Measurements from ENCODE around the gene TRPV5.

TRPV5 gene

GRCh38 chr7:142913051-142913450 is 20.5 kb downstream of the TRPV5 start:
- H3K27ac ChIP-seq, result no peak overlapping the region
- DNase-seq (ENCODE audit: low read depth, low spot score), result no peak

DNA sequence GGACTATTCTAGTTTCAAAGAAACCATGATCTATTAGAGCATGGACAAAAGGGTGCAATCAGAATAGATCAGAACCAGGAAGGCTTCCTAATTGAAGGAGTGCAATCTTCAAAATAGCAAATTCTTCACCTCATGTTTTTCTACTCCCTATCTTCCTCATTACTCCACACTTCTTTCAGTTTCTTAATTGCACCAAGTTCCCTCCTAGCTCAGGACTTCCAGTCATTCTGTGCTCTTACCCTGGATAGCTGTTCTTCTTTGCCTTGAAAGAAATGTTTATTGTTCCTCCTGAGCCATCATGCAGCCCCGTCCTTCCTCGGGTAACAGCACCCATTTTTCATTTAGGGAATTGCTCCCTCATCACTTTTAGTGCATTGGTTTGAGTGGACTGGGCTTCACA is 23.1 kb downstream of the TRPV5 start:
- H3K27ac ChIP-seq, result no peak overlapping the region
- no peak for DNase-seq (ENCODE audit: low read depth, low spot score)

DNA sequence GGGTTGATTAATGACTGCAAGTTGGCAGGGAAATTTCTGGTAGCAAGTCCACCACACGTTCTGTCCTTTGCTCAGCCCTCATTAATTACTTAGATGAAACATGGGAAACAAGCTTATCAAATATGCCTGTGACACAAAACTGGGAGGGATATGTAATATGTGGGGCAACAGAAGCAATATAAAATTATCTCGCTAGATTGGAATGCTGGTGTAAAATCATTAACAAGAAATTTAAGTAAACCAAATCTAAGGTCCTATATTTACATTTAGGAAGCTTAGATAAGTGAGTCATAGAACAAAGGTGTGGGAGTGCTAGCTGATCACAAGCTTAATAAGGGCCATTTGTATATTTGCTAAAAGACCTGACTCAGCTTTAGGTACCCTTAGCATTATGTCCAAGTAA is 23.5 kb downstream of the TRPV5 start:
- no peak overlapping the region for H3K27ac ChIP-seq
- DNase-seq (ENCODE audit: low read depth, low spot score), result no peak

DNA sequence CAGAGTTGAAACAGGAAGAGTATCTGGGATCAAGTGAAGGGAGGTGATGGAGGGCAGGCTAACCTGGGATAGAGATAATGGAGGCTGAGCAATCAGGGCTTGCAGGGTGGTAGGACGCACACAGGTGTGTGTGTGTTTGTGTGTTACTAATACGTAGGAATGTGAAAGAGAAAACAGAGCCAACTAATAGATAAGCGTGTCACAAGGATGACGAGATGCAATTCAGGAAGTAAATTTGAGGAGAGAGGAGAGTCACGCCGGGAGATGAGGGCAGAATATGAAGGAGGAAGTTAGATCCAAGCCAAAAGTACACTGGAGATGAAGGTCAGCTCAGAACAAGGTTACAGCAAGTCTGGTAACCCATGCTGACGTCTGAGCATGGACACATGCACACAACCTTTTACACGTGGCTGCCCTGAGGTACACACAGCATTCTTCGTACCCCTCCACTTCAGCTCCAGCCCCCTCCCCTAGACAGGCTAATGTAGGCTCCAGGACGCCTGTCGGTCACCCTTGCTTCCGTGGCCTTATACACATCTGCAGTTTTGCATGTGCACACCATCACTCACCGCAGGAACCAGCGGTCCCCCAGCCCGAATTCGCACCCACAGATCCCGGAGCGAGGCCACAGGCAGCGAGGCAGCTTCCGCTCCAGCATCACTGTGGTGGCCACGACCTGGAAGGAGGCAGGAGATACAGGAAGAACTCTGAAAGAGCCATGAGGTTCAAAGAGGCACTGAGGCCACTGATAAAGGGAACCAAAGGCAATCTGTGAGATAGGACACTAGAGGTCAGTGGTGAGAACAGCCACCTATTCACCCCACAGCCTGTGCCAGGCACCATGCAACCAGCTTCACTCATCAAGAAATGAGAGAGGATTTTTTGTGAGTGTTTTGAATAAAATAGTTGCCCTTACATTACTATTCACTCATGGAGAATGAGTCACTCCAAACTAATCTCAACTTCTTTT is 24.3 kb downstream of the TRPV5 start:
- DNase-seq (ENCODE audit: low read depth, low spot score), result no peak
- no peak overlapping the region for H3K27ac ChIP-seq

DNA sequence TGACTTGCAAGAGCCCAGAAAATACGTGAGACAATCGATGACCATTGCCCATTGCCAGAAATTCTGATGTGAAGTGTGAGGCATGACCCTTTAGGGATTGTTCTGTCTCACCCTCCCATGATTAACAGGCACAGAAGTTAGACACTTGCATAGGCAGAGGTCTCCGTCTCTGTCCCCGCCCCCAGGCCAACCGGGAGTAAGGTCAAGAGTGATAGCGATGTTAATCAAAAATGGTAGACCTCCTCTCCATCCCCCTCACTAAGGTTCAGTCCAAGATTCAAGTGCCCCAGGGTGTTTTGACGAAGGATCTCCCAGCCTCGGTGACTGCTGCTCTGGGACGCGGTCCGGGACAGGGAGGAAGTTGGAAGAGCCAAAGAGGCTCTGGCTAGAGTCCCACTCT is 25.3 kb downstream of the TRPV5 start:
- H3K27ac ChIP-seq, result no peak overlapping the region
- no peak for DNase-seq (ENCODE audit: low read depth, low spot score)

- no peak for DNase-seq (ENCODE audit: low read depth, low spot score)
Observed at GRCh38 chr7:142906643-142907042, 26.9 kb downstream of the TRPV5 start.

GRCh38 chr7:142905759-142906158 is 27.8 kb downstream of the TRPV5 start:
- H3K27ac ChIP-seq, result no peak overlapping the region
- no peak for DNase-seq (ENCODE audit: low read depth, low spot score)

More at GRCh38 chr7:142906643-142907042, 26.9 kb downstream of the TRPV5 start:
- H3K27ac ChIP-seq, result no peak overlapping the region

GRCh38 chr7:142904128-142904527 is 29.4 kb downstream of the TRPV5 start:
- no peak for DNase-seq (ENCODE audit: low read depth, low spot score)

GRCh38 chr7:142901426-142902259 is 31.9 kb downstream of the TRPV5 start:
- H3K27ac ChIP-seq, result no peak overlapping the region
- no peak for DNase-seq (ENCODE audit: low read depth, low spot score)

More at GRCh38 chr7:142904128-142904527, 29.4 kb downstream of the TRPV5 start:
- no peak overlapping the region for H3K27ac ChIP-seq

DNA sequence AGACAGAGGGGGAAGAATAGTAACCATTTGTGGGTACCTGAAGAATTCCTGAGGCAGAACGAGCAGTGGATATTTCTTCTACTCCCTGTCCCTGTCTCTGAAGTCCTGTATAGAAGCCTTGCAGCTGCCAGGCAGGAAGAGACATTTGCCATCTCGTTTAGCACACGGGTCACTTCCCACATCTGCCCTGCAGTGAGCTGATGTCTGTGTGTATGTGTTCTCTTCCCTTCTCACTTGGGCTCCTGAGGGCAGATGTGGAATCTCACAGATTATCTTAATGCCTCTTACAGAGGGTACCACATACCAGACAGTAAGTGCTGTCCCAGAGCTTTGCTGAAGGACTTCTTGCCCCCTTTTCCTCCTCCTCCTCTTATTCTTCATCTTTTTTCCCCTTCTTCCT is 33.9 kb downstream of the TRPV5 start:
- no peak for DNase-seq (ENCODE audit: low read depth, low spot score)
- H3K27ac ChIP-seq, result no peak overlapping the region

GRCh38 chr7:142898377-142899170 is 35.0 kb downstream of the TRPV5 start:
- DNase-seq (ENCODE audit: low read depth, low spot score), result no peak
- H3K27ac ChIP-seq, result no peak overlapping the region

DNA sequence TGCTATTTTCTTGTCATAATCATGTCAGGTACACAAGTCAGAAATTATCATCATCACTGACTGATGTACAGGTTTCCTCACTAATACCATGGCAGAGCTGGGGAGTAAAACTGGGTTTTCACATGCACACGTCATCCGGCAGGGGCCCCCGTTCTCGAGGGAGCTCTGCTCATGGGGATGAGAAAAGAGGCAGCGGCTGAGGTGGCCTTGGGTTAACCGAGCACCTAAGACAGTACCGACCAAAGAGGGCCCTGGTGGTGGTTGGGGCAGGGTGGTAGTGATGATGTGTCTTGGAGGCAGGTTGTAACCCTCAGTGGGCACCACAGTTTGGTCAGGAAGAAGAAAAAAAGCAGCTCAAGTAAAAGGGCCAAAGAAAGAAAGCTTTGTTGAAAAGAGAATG is 35.9 kb downstream of the TRPV5 start:
- H3K27ac ChIP-seq, result no peak overlapping the region
- no peak for DNase-seq (ENCODE audit: low read depth, low spot score)

DNA sequence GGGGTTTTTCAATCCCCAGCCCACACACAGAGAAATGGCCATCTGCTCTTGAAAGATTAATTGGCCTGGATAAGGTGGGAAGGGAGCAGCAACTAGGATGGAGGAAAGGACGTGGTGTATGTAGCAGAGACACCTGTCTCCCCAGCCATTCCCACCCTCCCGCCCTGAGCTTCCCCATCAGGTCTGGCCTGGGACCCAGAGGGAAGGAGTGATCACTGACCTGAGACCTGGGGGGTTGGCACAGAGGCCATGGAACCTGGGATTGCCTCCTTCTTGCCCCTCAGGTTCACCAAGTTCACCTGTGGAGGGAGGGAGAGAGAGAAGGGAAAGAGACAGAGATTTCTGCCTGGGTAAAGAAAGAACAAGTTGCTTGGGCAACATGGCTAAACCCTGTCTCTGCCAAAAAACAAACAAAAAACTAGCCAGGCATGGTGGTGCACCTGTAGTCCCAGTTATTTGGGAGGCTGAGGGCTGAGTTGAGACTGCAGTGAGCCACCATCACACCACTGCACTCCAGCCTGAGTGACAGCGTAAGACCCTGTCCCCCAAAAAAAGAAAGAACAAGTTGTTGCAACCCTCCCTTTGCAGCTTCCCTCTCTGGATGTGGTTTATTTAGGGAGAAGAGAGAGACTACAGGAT is 36.7 kb downstream of the TRPV5 start:
- DNase-seq (ENCODE audit: low read depth, low spot score), result no peak
- no peak overlapping the region for H3K27ac ChIP-seq

DNA sequence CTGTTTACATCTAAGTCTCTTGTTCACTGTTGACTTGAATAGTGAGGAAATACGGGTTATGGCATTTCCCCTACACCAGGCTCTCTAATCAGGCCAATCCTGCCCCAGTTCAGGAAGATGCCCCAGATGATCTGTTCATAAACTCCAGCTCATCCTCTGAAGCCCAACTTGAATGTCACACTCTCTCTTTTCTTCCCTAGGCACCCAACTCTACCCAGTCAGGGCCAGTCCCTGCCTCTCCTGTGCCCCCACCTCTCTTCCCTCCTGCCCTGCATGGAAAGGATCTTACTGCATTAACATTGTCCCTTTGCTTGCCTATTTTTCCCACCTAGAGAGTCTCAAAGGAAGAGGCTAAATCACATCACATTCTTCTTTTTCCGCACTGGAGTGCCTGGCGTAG is 37.4 kb downstream of the TRPV5 start:
- DNase-seq (ENCODE audit: low read depth, low spot score), result no peak
- H3K27ac ChIP-seq, result no peak overlapping the region

GRCh38 chr7:142894985-142895593 is 38.5 kb downstream of the TRPV5 start:
- H3K27ac ChIP-seq, result no peak overlapping the region
- no peak for DNase-seq (ENCODE audit: low read depth, low spot score)

DNA sequence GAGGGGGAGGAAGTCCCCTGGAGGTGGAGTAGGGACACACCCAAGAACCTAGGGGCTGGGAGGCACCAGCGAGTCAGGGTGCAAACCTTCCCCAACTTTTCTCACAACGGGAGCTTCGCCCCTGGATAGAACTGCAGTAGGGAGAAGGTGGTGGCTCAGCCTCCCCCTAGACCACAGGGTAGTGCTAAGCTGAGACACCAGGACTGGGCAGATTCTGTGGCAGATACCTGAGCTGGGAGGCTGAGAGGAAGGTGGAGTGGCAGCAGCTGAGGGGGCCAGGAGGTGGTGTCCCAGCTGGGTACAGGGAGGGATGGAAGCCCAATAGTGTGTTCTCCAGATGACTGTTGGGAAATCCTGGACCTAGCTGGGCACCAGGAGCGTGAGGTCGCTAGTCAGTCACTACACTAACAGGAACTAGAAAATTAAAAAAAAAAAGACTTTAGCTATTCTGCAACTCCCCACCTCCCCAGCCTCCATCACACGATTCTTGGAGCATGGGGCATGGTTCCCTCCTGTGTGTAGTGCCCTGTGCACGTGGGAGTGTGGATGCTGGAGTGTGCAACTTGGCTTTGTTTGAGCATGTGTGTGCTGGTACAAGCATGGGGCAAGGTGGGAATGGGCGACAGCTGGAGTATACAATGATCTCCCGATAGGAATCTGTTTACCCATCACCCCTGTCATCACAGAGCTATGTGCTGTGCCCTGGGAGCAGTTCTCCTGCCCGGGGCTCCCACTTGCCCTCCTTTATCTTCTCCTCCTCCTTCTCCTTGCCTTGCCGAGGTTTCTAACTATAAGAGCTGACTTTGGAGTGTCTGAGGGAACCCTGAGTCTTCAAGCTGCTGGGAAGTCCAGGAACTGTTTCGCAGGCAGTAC is 39.2 kb downstream of the TRPV5 start:
- DNase-seq (ENCODE audit: low read depth, low spot score), result no peak
- no peak overlapping the region for H3K27ac ChIP-seq

GRCh38 chr7:142892951-142893350 is 40.6 kb downstream of the TRPV5 start:
- H3K27ac ChIP-seq, result no peak overlapping the region
- DNase-seq (ENCODE audit: low read depth, low spot score), result no peak

DNA sequence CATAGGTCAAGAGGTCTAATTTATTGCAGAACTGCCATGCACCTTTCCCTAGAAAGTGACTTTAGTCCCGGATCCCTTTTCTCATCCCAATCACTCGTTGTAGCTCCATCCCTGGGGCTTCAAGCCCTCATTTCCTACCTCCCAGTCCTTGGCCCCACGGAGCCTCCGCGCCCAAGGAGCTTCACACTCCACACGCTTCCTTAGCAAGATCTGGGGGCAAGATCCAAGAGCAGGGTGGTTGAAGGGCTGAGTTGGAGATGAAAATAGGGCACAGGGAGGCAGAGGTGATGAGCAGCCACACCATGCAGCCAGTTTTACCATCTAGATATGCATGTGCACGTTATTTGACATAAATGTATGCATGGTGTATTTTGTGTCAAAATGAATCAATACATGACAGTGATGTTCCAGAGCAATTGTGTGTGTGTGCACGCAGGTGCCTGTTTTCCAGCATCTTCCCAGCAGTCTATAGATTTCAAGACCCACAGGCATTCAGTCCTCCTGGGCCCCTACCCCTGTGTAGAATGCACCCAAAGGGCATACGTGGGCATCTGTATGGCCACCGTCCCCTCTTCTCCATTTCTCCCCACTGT is 42.0 kb downstream of the TRPV5 start:
- DNase-seq (ENCODE audit: low read depth, low spot score), result no peak
- H3K27ac ChIP-seq, result no peak overlapping the region
